Heart left ventricle (tissue), 13 donors: ENCODE data around the gene ACP6.

Source experiments
- CTCF ChIP-seq, 12 donors: fragments of 200-600 bp; sonication (generic) in 4 of 12; IDR thresholded peaks; one replicate each; pipeline versions ENCODE4 v1.5.0 to v1.8.0; 2018 to 2022; ENCODE audit warnings: antibody characterized with exemption in 12 of 12, mild to moderate bottlenecking in 5 of 12
- POLR2A ChIP-seq, 2 donors: fragments of 450-650 bp; IDR thresholded peaks; one replicate each; pipeline ENCODE4 v1.6.1; 2017; ENCODE audit warnings: antibody characterized with exemption in 2 of 2, mild to moderate bottlenecking in 2 of 2, moderate library complexity in 2 of 2
- donor health status: ischemic (EF 13 %, LVEDD 7.1; RV severe dilation, severe dysfunction).
- donor health status: DM: no; HTN: yes; CAD: no.
- donor health status: DM: no; HTN: no; CAD: no.
- donor health status: ischemic (EF 25% LVEDD 6.9; RV normal size, moderate dysfunction).
- donor health status: ischemic (EF 25% LVEDD 5.7; RV mildly dilated, moderate dysfunction).
- donor health status: ischemic (EF 35%, LVEDD 5.7; RV mildly dilated, moderate dysfunction).
- donor health status: nonischemic (EF 11% LVEDD 7.7; RV severe dilation, severe dysfunction).
- donor health status: DM: yes; HTN: yes; CAD: no.
- donor health status: PGD.
- donor health status: ischemic (EF 29% LVEDD 5.4; RV normal size, mild dysfunction).
- donor health status: nonischemic (EF 23%, LVEDD 6.1; RV moderate dilation, normal function).

GRCh38 chr1:147683163-147683763, 12.9 kb upstream of the ACP6 start:
- TF ChIP-seq CTCF (IDR thresholded peaks at IDR 0.05) (no peak), POLR2A (IDR thresholded peaks at IDR 0.05) (no peak)
